ENCODE data around the gene MZF1.
"Not testable (repeated sequence)": the region's sequence is repeated elsewhere in the genome, so short reads cannot be mapped to it uniquely, and the experiment has no call there.

Gene MZF1

DNA sequence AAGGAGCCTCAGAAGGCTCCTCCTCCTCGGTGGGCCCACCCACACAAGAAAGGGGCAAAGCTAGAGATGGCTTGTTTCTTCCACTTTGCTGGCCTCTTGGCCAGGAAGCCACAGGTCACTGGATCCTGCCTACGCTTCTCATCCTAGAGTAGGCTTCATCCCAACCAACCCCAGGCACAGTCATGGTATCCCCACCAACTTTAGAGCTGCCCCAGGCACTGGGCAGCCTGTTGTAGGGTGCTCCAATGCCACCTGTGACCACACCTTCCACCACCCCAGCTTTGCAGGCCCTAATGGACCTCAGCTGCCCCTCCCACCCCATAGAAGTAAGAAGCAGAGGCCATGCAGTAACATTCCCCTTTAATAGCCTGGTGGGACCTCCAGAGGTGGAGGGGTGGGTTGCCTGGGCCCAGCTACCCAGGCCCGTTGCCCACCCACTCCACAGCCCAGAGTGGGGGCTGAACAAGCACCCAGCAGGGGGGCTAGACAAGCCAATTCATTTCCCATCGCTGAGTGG lies 17.7 kb downstream of the MZF1 start:
- DNase-seq (ENCODE audit: low spot score) = no peak

GRCh38 chr19:58554494-58555368 lies 18.4 kb downstream of the MZF1 start, which contains the start of gene CHMP2A:
Gene CHMP2A, minus strand, starts transcription at chr19:58555105. Its CDS starts 893 bp downstream, at chr19:58554212.
- peak; percentile 98 for DNase-seq (ENCODE audit: low spot score)

- DNase-seq (ENCODE audit: low spot score) = no peak
These were observed 19.2 kb downstream of the MZF1 start for GRCh38 chr19:58553799-58554493.

DNA sequence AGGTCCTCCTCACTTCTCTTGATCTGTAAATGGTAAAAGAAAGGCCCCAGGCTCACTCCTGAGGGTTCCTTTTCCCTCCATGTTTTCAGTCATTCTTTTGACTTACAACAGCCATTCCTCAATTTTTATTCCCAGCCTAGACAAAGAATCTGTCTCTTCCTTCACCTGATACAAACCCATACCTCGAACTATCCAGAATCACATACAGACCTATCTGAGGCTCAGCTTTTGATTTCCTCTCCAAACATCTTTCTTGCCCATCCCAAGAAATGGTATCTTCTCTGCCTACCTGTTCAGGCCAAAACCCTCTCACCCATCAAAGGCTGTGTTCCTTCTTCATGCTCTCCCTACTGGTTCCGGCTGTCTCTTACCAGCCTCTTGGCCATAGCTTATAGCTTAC lies 20.5 kb downstream of the MZF1 start:
- no peak for DNase-seq (ENCODE audit: low spot score)

DNA sequence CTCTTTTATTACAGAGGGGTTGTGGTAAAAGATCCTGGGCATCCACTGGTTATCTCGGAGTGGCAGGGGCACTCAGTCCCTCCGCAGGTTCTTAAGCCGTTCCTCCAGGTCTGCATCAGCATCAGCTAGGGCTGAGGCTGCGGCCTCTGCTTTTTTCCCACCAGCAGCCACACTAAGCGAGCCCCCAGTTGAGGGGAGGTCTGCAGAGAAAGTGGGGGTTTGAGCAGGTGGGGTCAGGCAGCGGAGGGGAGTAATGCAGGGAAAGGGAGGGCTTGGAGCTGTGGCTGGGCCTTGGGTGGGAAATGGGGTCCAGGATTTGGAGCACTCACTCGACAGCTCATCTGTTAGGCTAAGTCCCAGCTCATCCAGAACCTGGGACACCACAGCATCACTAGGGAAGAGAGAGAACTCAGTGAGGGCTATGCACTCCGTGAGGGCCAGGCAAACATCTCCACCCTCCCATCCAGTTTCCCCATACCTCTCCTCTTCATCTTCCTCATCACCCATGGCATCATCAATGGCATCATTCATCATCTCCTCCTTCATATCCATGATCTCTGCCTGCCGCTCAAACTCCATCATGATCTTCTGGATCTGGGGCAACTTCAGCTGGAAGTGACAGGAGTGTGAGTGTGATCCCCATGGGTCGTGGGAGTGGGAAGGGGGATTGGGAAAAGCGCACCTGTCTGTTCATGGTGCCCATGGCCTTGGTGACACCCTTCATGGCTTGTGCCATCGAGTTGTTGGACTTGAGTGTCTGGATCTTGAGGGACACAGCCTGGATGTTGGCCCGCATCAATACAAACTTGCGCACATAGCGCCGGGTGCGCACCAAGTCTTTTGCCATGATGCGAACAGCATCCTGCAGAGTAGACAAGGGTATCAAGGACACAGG lies 21.3 kb downstream of the MZF1 start:
- no peak for DNase-seq (ENCODE audit: low spot score)

- no peak for DNase-seq (ENCODE audit: low spot score)
These were observed 22.0 kb downstream of the MZF1 start for GRCh38 chr19:58551123-58551497.

DNA sequence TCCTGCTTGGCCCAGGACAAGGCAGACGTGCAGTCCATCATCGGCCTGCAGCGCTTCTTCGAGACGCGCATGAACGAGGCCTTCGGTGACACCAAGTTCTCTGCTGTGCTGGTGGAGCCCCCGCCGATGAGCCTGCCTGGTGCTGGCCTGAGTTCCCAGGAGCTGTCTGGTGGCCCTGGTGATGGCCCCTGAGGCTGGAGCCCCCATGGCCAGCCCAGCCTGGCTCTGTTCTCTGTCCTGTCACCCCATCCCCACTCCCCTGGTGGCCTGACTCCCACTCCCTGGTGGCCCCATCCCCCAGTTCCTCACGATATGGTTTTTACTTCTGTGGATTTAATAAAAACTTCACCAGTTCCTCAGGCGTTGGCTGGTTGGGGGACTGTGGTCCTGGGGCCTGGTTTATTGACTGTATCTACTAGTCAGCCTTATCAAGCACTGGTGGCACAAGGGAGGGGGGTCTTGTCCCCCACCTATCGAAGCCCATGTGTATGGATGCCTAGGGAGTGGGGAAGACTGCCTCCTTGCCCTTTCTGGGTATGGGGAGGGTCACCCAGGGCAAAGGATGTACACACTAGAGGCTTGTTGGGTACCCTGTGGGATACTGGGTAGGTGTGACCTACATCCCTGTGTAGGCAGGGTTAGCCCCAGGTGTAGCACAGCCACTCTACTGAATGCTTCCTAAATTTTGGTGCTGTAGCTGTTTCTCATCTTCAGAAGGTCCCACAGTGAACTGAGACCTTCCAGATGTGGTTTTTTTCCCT lies 22.6 kb downstream of the MZF1 start:
- DNase-seq (ENCODE audit: low spot score) = no peak

GRCh38 chr19:58549664-58550361 lies 23.3 kb downstream of the MZF1 start:
- DNase-seq (ENCODE audit: low spot score) = no peak

DNA sequence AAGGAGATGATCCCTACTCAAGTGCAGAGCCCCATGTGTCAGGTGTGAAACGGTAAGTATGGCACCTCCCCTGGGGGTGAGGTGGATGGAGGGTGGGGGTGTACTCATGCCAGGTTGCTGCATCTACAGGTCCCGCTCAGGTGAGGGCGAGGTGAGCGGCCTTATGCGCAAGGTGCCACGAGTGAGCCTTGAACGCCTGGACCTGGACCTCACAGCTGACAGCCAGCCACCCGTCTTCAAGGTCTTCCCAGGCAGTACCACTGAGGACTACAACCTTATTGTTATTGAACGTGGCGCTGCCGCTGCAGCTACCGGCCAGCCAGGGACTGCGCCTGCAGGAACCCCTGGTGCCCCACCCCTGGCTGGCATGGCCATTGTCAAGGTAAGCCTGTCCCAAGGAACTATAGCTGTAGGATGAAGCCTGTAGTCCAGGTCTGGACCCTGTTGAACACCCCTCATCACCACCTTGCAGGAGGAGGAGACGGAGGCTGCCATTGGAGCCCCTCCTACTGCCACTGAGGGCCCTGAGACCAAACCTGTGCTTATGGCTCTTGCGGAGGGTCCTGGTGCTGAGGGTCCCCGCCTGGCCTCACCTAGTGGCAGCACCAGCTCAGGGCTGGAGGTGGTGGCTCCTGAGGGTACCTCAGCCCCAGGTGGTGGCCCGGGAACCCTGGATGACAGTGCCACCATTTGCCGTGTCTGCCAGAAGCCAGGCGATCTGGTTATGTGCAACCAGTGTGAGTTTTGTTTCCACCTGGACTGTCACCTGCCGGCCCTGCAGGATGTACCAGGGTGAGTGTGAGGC lies 24.1 kb downstream of the MZF1 start:
- no peak for DNase-seq (ENCODE audit: low spot score)

GRCh38 chr19:58547323-58548312 lies 25.5 kb downstream of the MZF1 start:
- no peak for DNase-seq (ENCODE audit: low spot score)

GRCh38 chr19:58546019-58546530 lies 27.1 kb downstream of the MZF1 start:
- DNase-seq (ENCODE audit: low spot score) = peak; percentile 14

DNA sequence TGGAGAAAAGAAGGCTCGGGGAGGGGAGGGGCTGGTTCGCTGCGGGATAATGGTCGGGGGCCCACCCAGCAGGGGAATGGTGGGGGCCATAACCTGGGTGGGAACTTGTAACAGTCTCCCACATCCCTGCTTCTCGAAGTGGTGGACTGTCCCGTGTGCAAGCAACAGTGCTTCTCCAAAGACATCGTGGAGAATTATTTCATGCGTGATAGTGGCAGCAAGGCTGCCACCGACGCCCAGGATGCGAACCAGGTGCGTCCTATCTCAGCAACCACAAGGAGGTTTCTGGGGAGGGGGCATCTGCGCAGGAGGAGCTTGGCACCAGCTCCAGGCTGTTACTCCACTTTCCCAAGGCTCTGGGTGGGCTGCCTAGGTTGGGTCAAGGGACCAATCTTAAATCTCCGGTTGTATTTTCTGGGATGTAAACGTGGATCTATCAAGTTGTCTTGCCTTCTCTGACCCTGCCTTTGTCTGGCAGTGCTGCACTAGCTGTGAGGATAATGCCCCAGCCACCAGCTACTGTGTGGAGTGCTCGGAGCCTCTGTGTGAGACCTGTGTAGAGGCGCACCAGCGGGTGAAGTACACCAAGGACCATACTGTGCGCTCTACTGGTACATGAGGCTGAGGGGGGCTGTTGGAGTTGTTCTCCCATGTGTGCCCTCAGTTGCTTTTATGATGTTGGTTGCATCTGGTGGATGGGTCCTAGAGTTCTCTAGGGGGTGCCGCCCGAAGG lies 27.7 kb downstream of the MZF1 start:
- peak; percentile 22 for DNase-seq (ENCODE audit: low spot score)

- no peak for DNase-seq (ENCODE audit: low spot score)
These were observed 28.4 kb downstream of the MZF1 start for GRCh38 chr19:58544591-58545285.

GRCh38 chr19:58543826-58544590 lies 29.1 kb downstream of the MZF1 start, which contains the start of gene TRIM28:
Gene TRIM28, plus strand, starts transcription at chr19:58544064. Its CDS starts 694 bp downstream, at chr19:58544758.
- DNase-seq (ENCODE audit: low spot score) = peak; percentile 99

DNA sequence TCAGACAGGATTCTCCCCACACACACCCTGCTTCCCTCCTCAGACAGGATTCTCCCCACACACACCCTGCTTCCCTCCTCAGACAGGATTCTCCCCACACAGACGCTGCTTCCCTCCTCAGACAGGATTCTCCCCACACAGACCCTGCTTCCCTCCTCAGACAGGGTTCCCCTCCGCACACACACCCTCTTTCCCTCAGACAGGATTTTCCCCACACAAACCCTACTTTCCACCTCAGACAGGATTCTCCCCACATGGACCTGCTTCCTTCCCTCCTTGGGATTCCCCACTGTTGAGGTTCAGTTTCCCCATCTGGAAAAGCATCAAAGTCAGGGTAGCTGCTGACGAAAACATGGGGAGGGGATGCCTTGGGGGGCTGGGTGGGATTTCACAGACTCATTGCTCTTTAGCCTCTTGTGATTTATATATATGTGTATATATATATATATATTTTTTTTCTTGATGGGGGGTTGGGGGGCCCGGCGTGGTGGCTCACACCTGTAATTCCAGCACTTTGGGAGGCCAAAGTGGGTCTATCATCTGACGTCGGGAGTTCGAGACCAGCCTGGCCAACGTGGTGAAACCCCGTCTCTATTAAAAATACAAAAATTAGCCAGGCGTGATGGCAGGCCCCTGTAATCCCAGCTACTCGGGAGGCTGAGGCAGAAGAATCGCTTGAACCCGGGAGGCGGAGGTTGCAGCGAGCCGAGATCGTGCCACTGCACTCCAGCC lies 30.3 kb downstream of the MZF1 start:
- DNase-seq (ENCODE audit: low spot score) = not testable (repeated sequence)

Data from hematopoietic multipotent progenitor cell treated with erythropoietin and hydrocortisone succinate and interleukin-3 and kit ligand, for 17 days (in vitro differentiated cells).